HCT116 (cell line): ENCODE data around the gene CDV3. TPM values are rescaled to one million over a fixed set of nuclear protein-coding genes. Genes with fewer than 3 reads are reported as not detected.

Experiments
- ATAC-seq: fragments of 200-7000 bp; cut with Tn5 transposase; 2 replicates; pipeline ENCODE4 v1.9.1; 2020; ENCODE audit warnings: mild to moderate bottlenecking, moderate library complexity
- BruUV-seq: library from RNA; stranded (reverse); fragments of 400-500 nt; replicated peaks from 2 replicates; lab custom pipeline; 2021; lab: Mats Ljungman, UMichigan
- CTCF ChIA-PET: fragments of 300-600 bp; sonication (Branson Sonifier 250); formaldehyde crosslinking; loops from one replicate; lab custom pipeline; 2021; ENCODE audit warnings: antibody characterized with exemption; lab: Charles Lee
- POLR2A ChIA-PET: fragments of 300-600, 350-600 bp; sonication (Branson Sonifier 250); formaldehyde crosslinking; loops from one replicate; lab custom pipeline; 2021; ENCODE audit warnings: antibody characterized with exemption; lab: Charles Lee
- RAD21 ChIA-PET, 2 experiments: fragments of 300-600 bp; sonication (Branson Sonifier 250); formaldehyde crosslinking; loops; one replicate each; lab custom pipeline; 2023; ENCODE audit warnings: low total read pairs in 2 of 2; ENCODE audit not compliant: uncharacterized antibody in 2 of 2, unreplicated experiment in 2 of 2, low non-redundant PET in 1 of 2; lab: Charles Lee
- DNase-seq: peaks from one replicate; pipeline ENCODE4 v3.0.0-alpha.2; 2010; ENCODE audit warnings: low read depth, low spot score
- H2AFZ ChIP-seq: fragments of 200-600 bp; shearing (Covaris generic), sonication (generic); 2 replicates; pipeline ENCODE4 v1.6.1; 2017; ENCODE audit warnings: low read depth, mixed run types, mixed read lengths, antibody characterized with exemption, low read length; ENCODE audit not compliant: poor library complexity, severe bottlenecking
- H3K27ac ChIP-seq: 2 replicates; pipeline ENCODE4 v1.5.1; 2012; ENCODE audit warnings: low read depth, low read length
- H3K27me3 ChIP-seq: fragments of 200-600 bp; sonication (generic); 2 replicates; pipeline ENCODE4 v1.6.1; 2016; ENCODE audit warnings: mixed run types, low read length, mixed read lengths; ENCODE audit not compliant: insufficient read depth
- H3K36me3 ChIP-seq, 2 experiments: fragments of 200-500 bp in 1 of 2; fragments of 200-600 bp in 1 of 2; sonication (Bioruptor generic) in 1 of 2; sonication (generic) in 1 of 2; 2 replicates each; pipeline versions ENCODE4 v1.5.1 to v1.6.1; 2014 to 2016; ENCODE audit warnings: low read length in 2 of 2, inconsistent platforms in 1 of 2, mixed read lengths in 1 of 2, mixed run types in 1 of 2; ENCODE audit not compliant: insufficient read depth in 2 of 2, control insufficient read depth in 1 of 2
- H3K4me1 ChIP-seq, 2 experiments: fragments of 200-600 bp in 1 of 2; sonication (generic) in 1 of 2; 2 replicates each; pipeline versions ENCODE4 v1.5.1 to v1.6.1; 2012 to 2017; ENCODE audit warnings: low read length in 2 of 2, inconsistent platforms in 1 of 2, mild to moderate bottlenecking in 1 of 2, mixed read lengths in 1 of 2, mixed run types in 1 of 2, moderate library complexity in 1 of 2; ENCODE audit not compliant: insufficient read depth in 2 of 2, control insufficient read depth in 1 of 2
- H3K4me2 ChIP-seq: fragments of 200-600 bp; sonication (generic); 2 replicates; pipeline ENCODE4 v1.6.1; 2017; ENCODE audit warnings: mixed run types, low read length, mixed read lengths
- H3K4me3 ChIP-seq, 2 experiments: fragments of 200-600 bp in 1 of 2; sonication (generic) in 1 of 2; replicated peaks in 1 of 2; 2 replicates each; pipeline ENCODE4 v1.5.1; 2011 to 2016; ENCODE audit warnings: low read length in 2 of 2, control low read depth in 1 of 2, low read depth in 1 of 2, mild to moderate bottlenecking in 1 of 2, mixed read lengths in 1 of 2, mixed run types in 1 of 2
- H3K79me2 ChIP-seq: fragments of 200-600 bp; sonication (generic); 2 replicates; pipeline ENCODE4 v1.6.1; 2017; ENCODE audit warnings: mild to moderate bottlenecking, mixed run types, low read length, moderate library complexity, mixed read lengths; ENCODE audit not compliant: insufficient read depth
- H3K9ac ChIP-seq: fragments of 200-600 bp; sonication (generic); 2 replicates; pipeline ENCODE4 v1.6.1; 2016; ENCODE audit warnings: low read length, mixed read lengths
- H3K9me2 ChIP-seq: fragments of 200-600 bp; sonication (generic), shearing (Covaris generic); 2 replicates; pipeline ENCODE4 v1.6.1; 2017; ENCODE audit warnings: mixed run types, mild to moderate bottlenecking, moderate library complexity; ENCODE audit not compliant: insufficient read depth
- H3K9me3 ChIP-seq, 2 experiments: fragments of 200-500 bp in 1 of 2; fragments of 200-600 bp in 1 of 2; sonication (Bioruptor generic) in 1 of 2; sonication (generic) in 1 of 2; 2 replicates each; pipeline ENCODE4 v1.6.1; 2014 to 2017; ENCODE audit warnings: low read length in 2 of 2, mixed read lengths in 2 of 2, inconsistent platforms in 1 of 2, low read depth in 1 of 2, mild to moderate bottlenecking in 1 of 2, mixed run types in 1 of 2, moderate library complexity in 1 of 2; ENCODE audit not compliant: control insufficient read depth in 1 of 2, insufficient read depth in 1 of 2
- H4K20me1 ChIP-seq: fragments of 200-600 bp; sonication (generic), shearing (Covaris generic); 2 replicates; pipeline ENCODE4 v1.6.1; 2017; ENCODE audit warnings: mixed run types, mild to moderate bottlenecking, moderate library complexity; ENCODE audit not compliant: insufficient read depth
- CBX3 ChIP-seq: IDR thresholded peaks from 2 replicates; pipeline ENCODE4 v1.6.1; 2012; ENCODE audit warnings: low read depth
- CEBPB ChIP-seq: IDR thresholded peaks from 2 replicates; pipeline ENCODE4 v1.6.1; 2012; ENCODE audit warnings: low read depth
- EGR1 ChIP-seq: IDR thresholded peaks from 2 replicates; pipeline ENCODE4 v1.6.1; 2012; ENCODE audit warnings: low read depth
- EZH2 ChIP-seq: fragments of 200-600 bp; sonication (generic); IDR thresholded peaks from 2 replicates; pipeline ENCODE4 v1.6.1; 2017; ENCODE audit warnings: antibody characterized with exemption, mixed run types
- EZH2phosphoT487 ChIP-seq: fragments of 200-600 bp; IDR thresholded peaks from 2 replicates; pipeline ENCODE4 v1.6.1; 2018; ENCODE audit warnings: antibody characterized with exemption, borderline replicate concordance
- JUND ChIP-seq: IDR thresholded peaks from 2 replicates; pipeline ENCODE4 v1.6.1; 2012
- RAD21 ChIP-seq: IDR thresholded peaks from 2 replicates; pipeline ENCODE4 v1.6.1; 2012; ENCODE audit warnings: low read depth, mild to moderate bottlenecking
- SP1 ChIP-seq: IDR thresholded peaks from 2 replicates; pipeline ENCODE4 v1.6.1; 2012; ENCODE audit warnings: low read depth
- SRF ChIP-seq: IDR thresholded peaks from 2 replicates; pipeline ENCODE4 v1.6.1; 2012; ENCODE audit warnings: low read depth
- TCF7L2 ChIP-seq: IDR thresholded peaks from 2 replicates; pipeline ENCODE4 v1.7.0; 2011; ENCODE audit warnings: borderline replicate concordance, inconsistent platforms; ENCODE audit not compliant: insufficient read depth, insufficient read length; ENCODE audit errors: extremely low read depth
- YY1 ChIP-seq: IDR thresholded peaks from 2 replicates; pipeline ENCODE4 v1.6.1; 2011; ENCODE audit warnings: low read length, low read depth, moderate library complexity, mild to moderate bottlenecking; ENCODE audit not compliant: insufficient replicate concordance; ENCODE audit errors: extremely low read depth
- ZNF274 ChIP-seq: fragments of 200-500 bp; sonication (Bioruptor generic); IDR thresholded peaks from 2 replicates; pipeline ENCODE4 v1.6.1; 2014; ENCODE audit warnings: mild to moderate bottlenecking, low read depth, low read length, inconsistent platforms
- intact Hi-C: fragments of 100-400 bp; cut with micrococcal nuclease; formaldehyde crosslinking; loops from 2 replicates; pipeline ENCODE4 v1.10.0; 2022
- total RNA-seq: library from RNA; stranded (reverse); gene quantifications from one replicate; pipeline ENCODE4 v1.2.1, GENCODE V29; 2021; ENCODE audit not compliant: unreplicated experiment
- TF ChIP-seq, protein P1 (sequence below), 3 experiments: fragments of 200-600 bp in 1 of 3; sonication (generic) in 1 of 3; IDR thresholded peaks in 2 of 3; conservative IDR thresholded peaks in 1 of 3; 2 replicates each; pipeline ENCODE4 v1.5.1; 2012 to 2017; ENCODE audit warnings: low read depth in 2 of 3, low read length in 2 of 3, antibody characterized with exemption in 1 of 3, borderline replicate concordance in 1 of 3, control low read depth in 1 of 3, mild to moderate bottlenecking in 1 of 3, mixed read lengths in 1 of 3, mixed run types in 1 of 3, moderate library complexity in 1 of 3; ENCODE audit not compliant: insufficient read depth in 1 of 3
- TF ChIP-seq, protein P2 (sequence below): IDR thresholded peaks from 2 replicates; pipeline ENCODE4 v1.6.1; 2011; ENCODE audit warnings: mild to moderate bottlenecking, low read length, moderate library complexity; ENCODE audit not compliant: insufficient replicate concordance; ENCODE audit errors: extremely low read depth
- TF ChIP-seq, protein P3 (sequence below): IDR thresholded peaks from 2 replicates; pipeline ENCODE4 v1.6.1; 2012; ENCODE audit warnings: low read depth
- TF ChIP-seq, protein P4 (sequence below): IDR thresholded peaks from 2 replicates; pipeline ENCODE4 v1.6.1; 2012

The CDV3 gene
- total RNA-seq, 1 experiment from 2014 or later = 153 TPM

DNA sequence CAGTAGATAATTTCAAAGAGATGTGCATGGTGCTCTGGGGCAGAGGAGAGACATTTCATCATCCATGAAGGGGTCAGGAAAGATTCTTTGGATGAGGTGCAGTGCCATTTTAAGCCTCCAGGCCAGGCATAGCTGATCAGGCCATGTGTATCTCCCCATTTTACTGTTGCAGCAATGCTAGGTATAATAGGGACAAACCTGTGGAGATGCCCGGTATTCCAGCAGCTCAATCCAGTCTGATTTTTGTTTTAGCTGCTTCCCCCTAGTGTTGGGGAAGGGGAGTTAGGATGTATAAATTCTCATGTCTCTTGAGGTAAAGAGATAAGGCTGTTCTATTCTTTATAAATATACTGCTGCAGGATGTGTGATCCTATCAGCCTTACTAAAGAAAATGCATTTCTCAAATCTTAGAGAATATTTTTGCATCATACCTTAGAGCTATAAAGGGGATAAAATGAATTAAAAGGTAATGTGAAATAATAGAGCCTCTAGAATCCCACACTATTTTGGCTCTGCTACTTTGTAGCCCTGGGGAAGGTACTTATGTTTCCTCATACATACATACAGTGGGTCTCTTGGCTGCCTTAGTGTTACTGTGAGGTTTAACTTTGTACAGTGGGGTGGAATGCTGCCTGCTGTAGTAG lies 5.2 kb downstream of the CDV3 start:
- Histone ChIP-seq H3K9me2 (no peaks in the 10 kb centered on the region), H3K27me3 (no peaks in the 10 kb centered on the region), H3K27ac (0 out of 2 replicates have a peak overlapping the region, but pooled peaks have one; percentile 18), H2AFZ (no peak overlapping the region), H3K4me3 (no peak overlapping the region), H3K79me2 (peaks cover 94% of the 10 kb centered on the region), H3K9ac (no peak overlapping the region), H3K4me2 (no peak overlapping the region), H3K9me3 (no peaks in the 10 kb centered on the region), H4K20me1 (peaks cover 54% of the 10 kb centered on the region), H3K36me3 (peaks cover 50 to 65% of the 10 kb centered on the region in 2 experiments), H3K4me1 (peaks cover 4 to 26% of the 10 kb centered on the region in 2 experiments; a peak in 3 of 4 replicates)
- DNase-seq = peak; percentile 59
- RAD21 ChIA-PET = interaction anchor here in 1 of 2 experiments (1.1 to 1.3 kb wide), 2 partner anchors 84 to 114 kb away, joined by 3 to 4 read pairs; no protein-coding TSS in a partner anchor
- CTCF ChIA-PET = interaction anchor here (0.7 to 2.0 kb wide), 11 partner anchors 9 to 848 kb away, joined by 3 to 12 read pairs (median 4); no protein-coding TSS in a partner anchor
- POLR2A ChIA-PET = interaction anchor here (0.6 to 1.4 kb wide), 2 partner anchors 10 to 99 kb away, joined by 3 read pairs; no protein-coding TSS in a partner anchor
- no peak for TF ChIP-seq SP1
- TF ChIP-seq YY1 = no peak
- TF ChIP-seq EGR1 = no peak
- no peak for TF ChIP-seq EZH2
- no peak for TF ChIP-seq SRF
- no peak for TF ChIP-seq JUND
- no peak for TF ChIP-seq CEBPB
- TF ChIP-seq ZNF274 = no peak
- TF ChIP-seq, protein P1, sequence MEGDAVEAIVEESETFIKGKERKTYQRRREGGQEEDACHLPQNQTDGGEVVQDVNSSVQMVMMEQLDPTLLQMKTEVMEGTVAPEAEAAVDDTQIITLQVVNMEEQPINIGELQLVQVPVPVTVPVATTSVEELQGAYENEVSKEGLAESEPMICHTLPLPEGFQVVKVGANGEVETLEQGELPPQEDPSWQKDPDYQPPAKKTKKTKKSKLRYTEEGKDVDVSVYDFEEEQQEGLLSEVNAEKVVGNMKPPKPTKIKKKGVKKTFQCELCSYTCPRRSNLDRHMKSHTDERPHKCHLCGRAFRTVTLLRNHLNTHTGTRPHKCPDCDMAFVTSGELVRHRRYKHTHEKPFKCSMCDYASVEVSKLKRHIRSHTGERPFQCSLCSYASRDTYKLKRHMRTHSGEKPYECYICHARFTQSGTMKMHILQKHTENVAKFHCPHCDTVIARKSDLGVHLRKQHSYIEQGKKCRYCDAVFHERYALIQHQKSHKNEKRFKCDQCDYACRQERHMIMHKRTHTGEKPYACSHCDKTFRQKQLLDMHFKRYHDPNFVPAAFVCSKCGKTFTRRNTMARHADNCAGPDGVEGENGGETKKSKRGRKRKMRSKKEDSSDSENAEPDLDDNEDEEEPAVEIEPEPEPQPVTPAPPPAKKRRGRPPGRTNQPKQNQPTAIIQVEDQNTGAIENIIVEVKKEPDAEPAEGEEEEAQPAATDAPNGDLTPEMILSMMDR (IDR thresholded peaks at IDR 0.05 in 2 of 3, conservative IDR thresholded peaks at IDR 0.05 in 1 of 3; ENCODE audit: borderline replicate concordance in 1 of 3, insufficient read depth in 1 of 3, low read depth in 2 of 3, low read length in 2 of 3) = peak; percentile 62 to 74 (median 63); a peak in 5 of 6 replicates
- TF ChIP-seq, protein P2, sequence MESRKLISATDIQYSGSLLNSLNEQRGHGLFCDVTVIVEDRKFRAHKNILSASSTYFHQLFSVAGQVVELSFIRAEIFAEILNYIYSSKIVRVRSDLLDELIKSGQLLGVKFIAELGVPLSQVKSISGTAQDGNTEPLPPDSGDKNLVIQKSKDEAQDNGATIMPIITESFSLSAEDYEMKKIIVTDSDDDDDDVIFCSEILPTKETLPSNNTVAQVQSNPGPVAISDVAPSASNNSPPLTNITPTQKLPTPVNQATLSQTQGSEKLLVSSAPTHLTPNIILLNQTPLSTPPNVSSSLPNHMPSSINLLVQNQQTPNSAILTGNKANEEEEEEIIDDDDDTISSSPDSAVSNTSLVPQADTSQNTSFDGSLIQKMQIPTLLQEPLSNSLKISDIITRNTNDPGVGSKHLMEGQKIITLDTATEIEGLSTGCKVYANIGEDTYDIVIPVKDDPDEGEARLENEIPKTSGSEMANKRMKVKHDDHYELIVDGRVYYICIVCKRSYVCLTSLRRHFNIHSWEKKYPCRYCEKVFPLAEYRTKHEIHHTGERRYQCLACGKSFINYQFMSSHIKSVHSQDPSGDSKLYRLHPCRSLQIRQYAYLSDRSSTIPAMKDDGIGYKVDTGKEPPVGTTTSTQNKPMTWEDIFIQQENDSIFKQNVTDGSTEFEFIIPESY = no peak
- no peak for TF ChIP-seq TCF7L2
- TF ChIP-seq RAD21 = peak; percentile 70
- TF ChIP-seq, protein P3, sequence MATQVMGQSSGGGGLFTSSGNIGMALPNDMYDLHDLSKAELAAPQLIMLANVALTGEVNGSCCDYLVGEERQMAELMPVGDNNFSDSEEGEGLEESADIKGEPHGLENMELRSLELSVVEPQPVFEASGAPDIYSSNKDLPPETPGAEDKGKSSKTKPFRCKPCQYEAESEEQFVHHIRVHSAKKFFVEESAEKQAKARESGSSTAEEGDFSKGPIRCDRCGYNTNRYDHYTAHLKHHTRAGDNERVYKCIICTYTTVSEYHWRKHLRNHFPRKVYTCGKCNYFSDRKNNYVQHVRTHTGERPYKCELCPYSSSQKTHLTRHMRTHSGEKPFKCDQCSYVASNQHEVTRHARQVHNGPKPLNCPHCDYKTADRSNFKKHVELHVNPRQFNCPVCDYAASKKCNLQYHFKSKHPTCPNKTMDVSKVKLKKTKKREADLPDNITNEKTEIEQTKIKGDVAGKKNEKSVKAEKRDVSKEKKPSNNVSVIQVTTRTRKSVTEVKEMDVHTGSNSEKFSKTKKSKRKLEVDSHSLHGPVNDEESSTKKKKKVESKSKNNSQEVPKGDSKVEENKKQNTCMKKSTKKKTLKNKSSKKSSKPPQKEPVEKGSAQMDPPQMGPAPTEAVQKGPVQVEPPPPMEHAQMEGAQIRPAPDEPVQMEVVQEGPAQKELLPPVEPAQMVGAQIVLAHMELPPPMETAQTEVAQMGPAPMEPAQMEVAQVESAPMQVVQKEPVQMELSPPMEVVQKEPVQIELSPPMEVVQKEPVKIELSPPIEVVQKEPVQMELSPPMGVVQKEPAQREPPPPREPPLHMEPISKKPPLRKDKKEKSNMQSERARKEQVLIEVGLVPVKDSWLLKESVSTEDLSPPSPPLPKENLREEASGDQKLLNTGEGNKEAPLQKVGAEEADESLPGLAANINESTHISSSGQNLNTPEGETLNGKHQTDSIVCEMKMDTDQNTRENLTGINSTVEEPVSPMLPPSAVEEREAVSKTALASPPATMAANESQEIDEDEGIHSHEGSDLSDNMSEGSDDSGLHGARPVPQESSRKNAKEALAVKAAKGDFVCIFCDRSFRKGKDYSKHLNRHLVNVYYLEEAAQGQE = no peak
- TF ChIP-seq EZH2phosphoT487 = no peak
- no peak for TF ChIP-seq CBX3
- TF ChIP-seq, protein P4, sequence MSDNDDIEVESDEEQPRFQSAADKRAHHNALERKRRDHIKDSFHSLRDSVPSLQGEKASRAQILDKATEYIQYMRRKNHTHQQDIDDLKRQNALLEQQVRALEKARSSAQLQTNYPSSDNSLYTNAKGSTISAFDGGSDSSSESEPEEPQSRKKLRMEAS = peak; percentile 20; the same call in 1 of the 2 replicates
- intact Hi-C loops = loop anchor here (2.0 to 5.0 kb wide), 2 partner anchors 90 to 846 kb away; no protein-coding TSS in a partner anchor
- BruUV-seq = no TSS peak
- peak; percentile 69 for ATAC-seq
